GM04504 (cell line): ENCODE measurements around the gene TMUB1.

Experiments
- DNase-seq: peaks from one replicate; pipeline ENCODE4 v3.0.0-alpha.2; 2012; ENCODE audit warnings: low read depth

TMUB1 gene

DNA sequence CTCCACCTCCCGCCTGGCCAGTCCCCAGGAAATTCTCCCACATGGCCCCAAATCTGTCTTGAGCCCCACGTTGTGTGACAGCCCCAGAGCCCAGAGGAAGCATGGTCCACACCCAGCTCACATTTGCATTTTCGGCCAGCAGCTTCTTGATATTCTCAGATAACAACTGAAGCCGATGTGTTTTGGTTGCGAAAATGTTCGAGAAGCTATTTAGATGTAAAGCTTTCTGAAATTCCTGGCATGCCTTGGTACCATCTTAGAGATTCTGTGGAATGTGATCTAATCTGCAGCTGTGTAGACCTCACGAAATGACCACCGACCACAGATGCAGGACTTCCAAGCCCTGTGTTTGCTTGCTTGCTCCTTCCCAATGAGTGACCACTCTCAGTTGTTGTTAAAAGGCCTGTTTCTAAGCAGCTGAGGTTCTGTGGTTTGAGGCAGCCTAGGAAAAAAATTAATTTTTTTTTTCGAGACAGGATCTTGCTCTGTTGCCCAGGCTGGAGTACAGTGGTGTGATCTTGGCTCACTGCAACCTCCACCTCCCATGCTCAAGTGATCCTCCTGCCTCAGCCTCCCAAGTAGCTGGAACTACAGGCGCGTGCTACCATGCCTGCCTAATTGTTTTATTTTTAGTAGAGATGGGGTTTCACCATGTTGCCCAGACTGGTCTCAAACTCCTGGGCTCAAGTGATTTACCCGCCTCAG is 15.1 kb downstream of the TMUB1 start:
- no peak for DNase-seq

DNA sequence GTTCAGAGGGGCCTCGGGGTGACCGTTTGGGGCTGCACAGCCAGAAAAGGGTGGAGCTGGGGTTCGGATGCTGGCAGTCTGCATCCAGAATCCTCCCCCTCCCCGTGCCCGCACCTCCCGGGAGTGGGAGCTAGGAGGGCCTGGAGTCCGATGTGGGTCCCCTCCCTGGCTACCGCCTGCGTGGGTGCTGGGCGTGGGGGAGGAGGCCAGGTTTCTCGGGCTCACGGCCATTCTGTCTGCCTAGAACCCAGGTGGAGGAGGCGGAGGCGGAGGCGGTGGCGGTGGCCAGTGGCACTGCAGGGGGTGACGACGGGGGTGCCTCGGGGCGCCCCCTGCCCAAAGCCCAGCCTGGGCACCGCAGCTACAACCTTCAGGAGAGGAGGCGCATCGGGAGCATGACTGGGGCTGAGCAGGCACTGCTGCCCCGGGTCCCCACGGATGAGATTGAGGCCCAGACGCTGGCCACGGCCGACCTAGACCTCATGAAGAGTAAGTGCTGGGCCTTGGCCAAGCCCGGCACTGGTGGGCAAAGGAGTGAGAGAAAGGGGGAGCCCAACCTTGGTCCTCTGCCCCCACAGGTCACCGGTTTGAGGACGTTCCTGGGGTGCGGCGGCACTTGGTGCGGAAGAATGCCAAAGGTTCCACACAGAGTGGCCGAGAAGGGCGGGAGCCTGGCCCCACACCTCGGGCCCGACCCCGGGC is 16.9 kb downstream of the TMUB1 start:
- no peak for DNase-seq

- no peak for DNase-seq
These were observed 17.8 kb downstream of the TMUB1 start for GRCh38 chr7:151065516-151065915.

DNA sequence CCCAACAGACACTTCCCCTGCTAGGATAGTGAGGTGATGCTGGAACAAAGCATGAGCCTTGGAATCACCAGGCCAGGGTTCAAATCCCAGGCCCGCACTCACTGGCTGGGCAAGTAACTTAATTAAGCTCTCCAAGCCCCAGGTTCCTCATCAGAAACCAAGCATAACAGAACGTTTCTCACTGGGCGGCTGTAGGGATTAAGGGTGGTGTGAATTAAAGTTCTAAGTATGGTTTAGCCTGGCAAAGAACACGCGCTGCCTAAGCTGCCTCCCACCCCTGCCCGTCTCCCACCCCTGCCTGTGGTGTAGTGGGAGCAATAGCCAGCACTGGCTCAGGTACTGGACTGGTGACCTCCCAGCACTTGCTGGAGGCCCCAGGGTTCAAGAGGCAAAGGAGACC is 18.3 kb downstream of the TMUB1 start:
- no peak for DNase-seq

- no peak for DNase-seq
These were observed 18.8 kb downstream of the TMUB1 start for GRCh38 chr7:151064454-151064853.

- no peak for DNase-seq
These were observed 20.1 kb downstream of the TMUB1 start for GRCh38 chr7:151063212-151063561.

- no peak for DNase-seq
These were observed 20.7 kb downstream of the TMUB1 start for GRCh38 chr7:151062399-151063211.

DNA sequence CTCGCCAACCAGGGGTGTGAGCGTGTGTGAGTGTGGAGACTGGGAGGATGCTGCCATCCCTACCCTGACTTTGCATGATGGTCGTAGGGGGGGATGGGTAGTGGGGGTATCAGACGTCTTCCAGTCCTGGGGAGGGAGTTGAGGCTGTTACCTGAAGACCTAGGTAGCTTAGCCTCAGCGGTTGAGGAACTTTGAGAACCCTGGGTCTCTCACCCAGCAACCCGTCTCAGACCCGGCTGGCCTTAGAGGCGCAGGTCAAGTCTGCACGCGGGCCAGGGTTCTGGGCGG is 21.2 kb downstream of the TMUB1 start:
- DNase-seq: no peak

GRCh38 chr7:151061213-151062110 is 21.8 kb downstream of the TMUB1 start:
- DNase-seq: no peak

- no peak for DNase-seq
These were observed 22.7 kb downstream of the TMUB1 start for GRCh38 chr7:151060416-151061212.

DNA sequence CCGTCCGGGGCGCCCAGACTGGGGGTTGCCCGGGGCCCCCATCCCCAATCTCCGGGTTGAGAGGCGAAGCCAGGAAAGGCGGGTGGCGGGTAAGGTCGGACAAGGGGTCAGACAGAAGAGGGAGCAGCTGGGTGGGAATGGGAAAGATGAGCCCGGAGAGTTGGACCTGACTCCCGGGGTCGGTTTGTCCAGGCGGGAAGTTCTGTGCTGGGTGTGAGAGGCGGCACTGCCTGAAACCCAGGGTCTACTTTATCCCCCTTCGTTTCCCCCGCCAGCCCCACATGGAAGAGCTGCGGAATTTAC is 23.2 kb downstream of the TMUB1 start:
- no peak for DNase-seq

GRCh38 chr7:151059367-151060112 is 23.8 kb downstream of the TMUB1 start, which contains the start of gene SLC4A2:
SLC4A2 (plus strand) TSS chr7:151059589; CDS start chr7:151061988, 2,399 bp downstream.
- no peak for DNase-seq

DNA sequence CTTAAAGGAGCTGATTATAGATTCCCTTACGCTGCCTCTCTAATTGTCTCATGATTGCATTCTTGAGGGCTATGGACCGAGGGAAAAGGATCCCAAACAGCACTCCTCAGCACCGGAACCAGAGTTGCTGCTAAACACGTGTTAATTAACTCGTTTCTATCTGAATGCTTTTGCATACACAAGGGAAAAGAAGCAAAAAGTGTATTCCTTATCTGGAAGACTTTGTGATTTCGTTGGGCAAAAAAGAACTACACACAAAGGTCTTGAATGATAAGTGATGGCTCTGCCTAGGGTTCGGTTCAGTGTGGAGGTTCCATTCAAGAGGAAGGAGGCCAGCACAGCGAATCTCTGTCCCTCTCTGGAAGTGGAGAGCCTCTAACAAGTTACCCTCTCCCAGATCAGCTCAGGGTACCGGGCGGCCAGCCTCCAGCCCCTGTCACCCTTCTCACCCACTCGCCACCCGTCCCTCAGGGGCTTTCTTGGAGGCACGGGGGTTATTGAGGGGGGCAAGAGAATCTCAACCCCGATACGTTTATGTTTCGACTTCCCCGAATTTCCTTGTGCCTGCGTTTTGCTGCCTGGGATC is 24.4 kb downstream of the TMUB1 start:
- DNase-seq: no peak

DNA sequence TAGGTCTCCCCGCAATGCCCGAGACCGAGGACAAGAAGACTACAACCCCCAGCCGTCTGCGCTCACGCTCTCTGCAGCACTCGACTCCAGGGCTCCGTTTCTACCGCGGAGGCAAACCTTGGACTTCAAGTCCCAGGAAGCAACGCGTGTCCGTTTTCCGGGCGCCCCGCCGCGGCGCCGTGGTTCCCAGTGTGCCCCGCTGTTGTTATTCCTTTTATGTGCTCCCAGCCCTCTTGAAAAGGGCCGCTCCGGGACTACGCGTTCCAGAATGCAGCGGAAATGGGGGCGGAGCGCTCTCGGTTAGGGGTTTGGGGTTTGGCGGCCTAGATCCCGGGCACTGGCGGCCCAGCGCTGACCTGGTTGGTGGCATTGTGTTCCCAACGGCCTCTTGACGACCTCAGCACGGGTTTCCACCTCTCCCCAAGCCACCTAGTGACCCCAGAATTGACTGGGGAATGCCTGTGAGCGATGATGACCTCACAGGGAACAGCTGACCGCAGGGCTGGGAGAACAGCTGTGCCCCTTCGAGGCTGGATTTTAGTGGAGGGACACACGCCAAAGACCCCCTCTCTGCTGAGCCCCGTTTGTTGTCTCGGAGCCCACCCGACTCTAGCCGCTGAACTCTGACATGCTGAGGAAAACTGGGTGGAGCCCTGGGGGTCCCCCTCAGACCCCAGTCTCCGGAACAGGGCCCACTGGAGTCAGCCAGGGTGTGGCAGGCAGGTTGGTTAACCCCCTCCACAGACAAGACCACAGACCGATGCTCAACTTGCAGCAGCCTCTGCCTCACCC is 25.1 kb downstream of the TMUB1 start:
- peak; percentile 100 for DNase-seq

DNA sequence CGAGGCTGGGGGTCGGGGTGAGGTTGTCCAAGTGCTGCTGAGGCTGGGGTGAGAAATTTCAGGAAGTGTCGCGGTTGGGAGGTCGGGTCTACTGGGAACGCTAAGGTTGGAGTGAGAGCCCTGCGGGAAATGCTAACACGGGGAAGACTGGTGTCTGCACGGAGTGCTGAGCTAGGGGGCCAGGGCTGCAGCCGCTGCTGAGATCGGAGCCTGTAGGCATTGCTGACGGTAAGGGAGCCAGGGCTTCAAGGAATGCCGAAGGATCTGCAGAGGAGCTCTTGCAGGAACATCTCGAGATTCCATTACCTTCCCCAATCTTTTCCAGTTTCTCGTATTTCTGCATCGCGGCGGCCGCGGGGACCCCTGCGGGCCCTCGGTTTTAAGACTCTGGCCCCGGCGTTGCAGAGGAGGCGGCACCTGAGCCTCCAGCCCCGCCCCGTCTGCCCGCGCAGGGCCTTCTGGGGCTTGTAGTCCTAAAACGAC is 25.7 kb downstream of the TMUB1 start, which contains the start of gene CDK5:
TSS of gene CDK5 (minus strand) at position 392 of the 483 bp plus-strand sequence. CDS start at position 343, 49 bp downstream.
- no peak for DNase-seq

GRCh38 chr7:151056666-151057505 is 26.4 kb downstream of the TMUB1 start:
- DNase-seq: no peak

DNA sequence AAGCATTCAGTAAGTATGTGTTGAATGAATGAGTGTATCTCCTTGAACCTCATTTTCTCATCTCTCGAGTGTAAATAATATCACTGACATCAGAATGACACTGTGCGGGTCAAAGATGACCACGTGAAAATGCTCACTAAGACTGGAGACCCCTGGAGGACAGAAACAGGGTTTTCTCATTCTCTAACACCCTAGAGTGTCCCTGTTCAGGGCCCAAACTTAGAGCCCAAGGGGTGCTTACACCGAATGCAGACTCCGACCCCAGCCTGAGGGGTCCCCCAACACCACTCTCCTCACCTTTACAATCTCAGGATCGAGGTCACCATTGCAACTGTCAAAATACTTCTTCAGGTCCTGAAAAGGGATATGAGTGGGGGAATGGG is 27.0 kb downstream of the TMUB1 start:
- no peak for DNase-seq

DNA sequence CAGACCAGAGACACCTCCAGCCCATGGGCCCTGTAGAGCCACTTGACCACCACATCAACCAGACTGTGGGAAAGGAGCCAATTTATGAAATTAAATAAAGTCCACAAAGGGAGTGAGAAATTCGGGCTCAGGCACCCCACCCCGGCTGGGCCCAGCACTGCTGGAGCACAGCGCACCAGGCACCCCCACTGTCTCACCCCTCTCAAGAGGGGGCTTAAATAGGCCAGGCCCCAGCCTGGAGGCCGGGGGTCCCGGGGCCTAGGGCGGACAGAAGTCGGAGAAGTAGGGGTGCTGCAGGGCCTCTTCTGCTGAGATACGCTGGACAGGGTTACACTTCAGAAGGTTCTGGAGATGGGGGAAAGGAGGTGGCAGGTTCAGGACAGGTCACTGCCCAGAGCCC is 29.5 kb downstream of the TMUB1 start:
- DNase-seq: no peak
